MV-4-11 (cell line): ENCODE data around the gene RDH14.

Source experiments
- DNase-seq: peaks from one replicate; lab custom pipeline; 2025; lab: John Stamatoyannopoulos, UW

The RDH14 gene

DNA sequence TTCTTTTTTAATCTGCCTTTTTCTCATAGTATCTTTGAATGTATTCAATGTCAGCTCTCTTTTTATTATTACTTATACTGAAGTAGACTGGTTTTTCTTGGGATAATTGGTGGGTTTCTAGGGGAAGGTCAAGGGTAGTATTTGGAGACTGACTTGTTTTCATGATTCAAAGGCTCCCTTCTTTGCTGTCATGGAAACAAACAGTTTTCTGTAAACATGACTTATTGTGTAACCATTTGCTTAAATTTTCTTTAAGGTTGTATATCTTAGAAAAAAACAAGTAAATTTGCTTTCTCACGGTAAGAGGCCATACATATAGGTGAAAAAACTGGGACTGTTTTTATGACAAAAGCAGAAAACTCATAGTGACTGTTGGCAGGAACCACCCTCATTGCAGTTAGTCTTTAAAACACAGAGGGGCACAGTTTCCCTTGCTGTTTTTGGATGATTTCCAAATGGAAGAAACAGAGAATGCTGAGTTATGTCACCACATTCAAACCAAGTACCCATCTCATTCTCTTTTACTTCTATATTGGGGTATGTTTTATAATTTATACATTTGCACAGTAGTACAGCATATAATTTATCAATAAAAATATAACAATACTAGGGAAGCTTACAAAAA, 5.8 kb upstream of the RDH14 start:
- DNase-seq = no peak

DNA sequence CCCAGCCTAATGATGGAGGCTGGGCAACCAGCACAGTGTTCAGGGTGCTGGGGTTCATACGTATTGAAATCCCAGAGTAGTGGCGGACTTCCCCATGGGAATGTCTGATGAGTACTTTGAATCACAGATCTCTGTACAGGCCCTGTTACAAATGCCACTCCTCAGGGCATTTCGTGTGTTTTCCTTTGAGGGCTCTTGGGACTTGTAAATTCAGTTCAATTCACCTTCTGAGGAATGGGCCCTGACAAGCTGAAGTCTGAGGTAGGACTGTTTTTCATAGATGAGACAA, 288 bp upstream of the RDH14 start:
- no peak for DNase-seq

DNA sequence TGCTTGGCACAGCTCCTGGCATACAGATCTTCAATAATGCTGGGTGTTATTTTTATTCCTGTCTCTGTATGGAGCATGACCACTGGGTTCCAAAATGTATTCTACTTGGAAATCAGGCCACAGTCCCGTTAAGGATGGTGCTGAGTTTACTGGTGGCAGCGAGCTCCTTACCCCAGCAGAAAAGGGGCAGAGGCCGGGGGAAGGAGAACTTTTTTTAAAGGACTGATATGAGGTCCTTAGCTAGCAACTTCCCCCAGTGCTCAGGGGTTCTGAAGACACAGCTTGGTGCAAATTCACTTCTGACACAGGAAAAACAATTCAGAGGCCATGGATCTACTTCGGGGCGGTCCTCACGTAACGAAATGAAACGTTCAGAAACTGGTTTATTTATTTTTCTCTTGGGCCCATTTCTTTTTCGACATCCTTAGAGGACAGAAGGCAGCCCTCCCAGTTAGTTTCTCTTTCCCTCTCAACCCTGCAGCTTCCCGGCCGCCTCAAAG, 872 bp downstream of the RDH14 start:
- DNase-seq = no peak

DNA sequence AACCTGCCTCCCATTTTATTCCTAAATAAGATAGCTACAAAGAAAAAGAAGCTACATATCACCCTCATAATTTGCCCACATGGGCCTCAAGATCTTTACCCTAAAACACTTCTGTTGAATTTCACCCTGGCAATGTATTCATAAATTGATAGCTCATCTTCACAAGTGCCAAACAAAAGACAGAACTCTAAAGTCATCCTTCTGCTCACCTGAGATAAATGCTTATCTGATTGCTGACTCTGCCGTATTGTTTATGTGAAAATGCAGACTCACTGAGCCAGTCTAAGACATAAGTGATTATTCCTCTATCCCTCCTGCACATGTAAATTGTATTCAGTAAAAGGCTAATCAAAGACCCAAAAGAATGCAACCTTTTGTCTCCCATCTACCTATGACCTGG, 2.0 kb downstream of the RDH14 start:
- no peak for DNase-seq

DNA sequence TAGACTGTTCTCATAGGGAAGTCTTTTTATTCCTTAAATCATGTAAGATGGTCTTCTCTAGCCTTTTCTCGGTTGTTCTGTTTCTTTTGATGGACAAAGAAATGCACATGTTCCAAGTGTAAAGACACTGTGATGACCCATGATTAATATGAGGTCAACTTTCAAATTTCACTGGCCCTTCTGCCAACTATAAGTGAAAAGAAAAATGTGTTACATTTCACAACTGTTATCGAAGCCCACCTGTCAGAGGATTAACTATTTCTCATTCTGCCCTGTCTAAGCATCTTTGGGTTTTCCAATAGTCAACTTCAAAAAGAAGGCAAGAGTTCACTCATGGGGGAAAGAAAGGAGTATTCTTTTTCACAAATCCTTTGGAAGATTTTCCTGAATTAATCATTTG, 3.3 kb downstream of the RDH14 start:
- no peak for DNase-seq

DNA sequence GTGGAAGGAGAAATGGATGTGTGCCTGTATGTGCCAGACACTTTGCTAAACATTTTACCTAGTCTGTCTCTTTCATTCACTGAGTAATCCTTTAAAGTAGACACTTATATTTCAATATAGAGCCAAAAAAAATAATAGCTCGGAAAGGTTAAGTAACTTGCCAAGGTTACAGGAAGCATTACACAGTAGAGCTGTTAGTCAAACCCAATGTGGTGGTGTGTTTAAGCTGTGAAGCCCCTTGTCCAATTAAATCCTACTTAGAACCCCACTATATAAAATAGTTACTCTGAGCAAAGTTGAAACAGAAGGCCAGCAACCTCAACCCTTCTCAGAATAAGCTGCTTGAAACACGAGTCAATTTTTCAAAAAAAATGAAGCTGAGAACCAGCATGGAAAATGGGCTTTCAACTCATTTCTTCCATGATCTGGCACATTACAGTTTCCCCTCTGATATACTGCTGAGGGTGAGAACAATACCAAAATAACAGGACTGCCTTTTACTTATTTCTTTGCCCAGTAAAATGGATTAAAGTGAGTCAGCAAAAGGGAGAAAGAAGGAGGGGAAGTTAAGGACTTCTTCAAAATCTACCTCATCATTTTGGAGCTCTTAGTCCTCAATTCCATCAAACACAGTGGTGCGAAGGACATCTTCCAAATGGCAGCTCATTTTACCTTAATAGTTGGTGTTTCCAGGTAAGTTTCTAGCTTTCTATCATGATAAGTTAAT, 7.9 kb downstream of the RDH14 start:
- no peak for DNase-seq

DNA sequence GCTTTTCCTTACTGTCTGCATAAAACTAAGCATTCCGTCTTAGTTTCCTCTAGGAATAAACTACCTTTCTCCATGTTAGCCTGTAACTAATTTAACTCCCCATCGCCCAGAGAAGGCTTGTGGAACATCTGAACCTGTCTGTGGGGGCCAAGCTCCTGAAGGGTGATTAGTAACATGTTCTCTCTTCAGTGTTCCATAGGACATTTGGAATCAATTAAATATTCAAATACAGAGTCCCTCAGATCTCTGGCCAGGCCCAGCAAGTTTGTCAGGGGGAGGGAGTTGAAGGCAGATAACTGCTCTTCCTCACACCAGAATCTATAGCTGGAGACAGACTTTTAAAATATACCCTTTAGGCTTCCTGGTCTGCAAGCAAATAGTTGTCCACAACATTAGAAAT, 8.8 kb downstream of the RDH14 start:
- DNase-seq = no peak

DNA sequence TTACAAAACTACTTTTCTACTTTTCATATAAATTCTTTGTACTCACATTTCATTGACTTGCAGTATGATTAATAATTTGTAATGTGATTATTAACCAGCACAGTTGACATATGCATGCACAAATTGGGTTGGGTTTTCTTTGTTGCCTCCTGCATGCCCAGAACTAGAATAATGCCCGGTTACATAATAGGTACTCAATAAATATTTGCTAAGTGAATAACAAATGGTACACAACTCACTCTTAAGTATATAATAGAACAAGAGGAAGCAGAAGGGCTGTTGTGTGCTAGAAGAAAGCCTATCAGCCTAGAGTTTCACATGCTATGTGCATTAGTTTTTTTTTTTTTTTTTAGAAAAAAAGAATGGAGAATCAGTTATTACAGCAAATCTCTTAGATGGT, 9.3 kb downstream of the RDH14 start:
- DNase-seq = no peak

DNA sequence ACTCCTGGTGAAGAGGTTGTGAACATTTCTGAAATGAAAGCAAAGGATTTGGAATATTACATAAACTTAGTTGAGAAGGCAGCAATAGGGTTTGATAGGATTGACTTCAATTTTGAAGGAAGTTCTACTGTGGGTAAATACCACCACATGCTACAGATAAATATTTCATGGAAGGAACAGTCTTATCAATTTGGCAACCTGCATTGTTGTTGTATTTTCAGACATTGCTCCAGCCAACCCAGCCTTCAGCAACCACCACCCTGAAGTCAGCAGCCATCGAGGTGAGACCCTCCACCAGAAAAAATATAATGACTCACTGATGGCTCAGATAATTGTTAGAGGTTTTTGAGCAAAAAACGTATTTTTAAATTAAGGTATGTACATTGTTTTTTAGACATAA, 10.0 kb downstream of the RDH14 start:
- DNase-seq = no peak

DNA sequence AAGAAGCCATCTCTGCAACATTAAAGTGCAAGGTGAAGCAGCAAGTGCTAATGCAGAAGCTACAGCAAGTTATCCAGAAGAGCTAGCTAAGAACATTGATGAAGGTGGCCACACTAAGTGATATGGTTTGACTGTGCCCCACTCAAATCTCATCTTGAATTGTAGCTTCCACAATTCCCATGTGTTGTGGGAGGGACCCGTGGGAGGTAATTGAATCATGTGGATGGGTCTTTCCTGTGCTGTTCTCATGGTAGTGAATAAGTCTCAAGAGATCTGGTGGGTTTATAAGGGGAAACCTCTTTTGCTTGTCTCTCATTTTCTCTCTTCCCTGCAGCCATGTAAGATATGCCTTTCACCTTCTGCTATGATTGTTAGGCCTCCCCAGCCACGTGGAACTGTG, 11.4 kb downstream of the RDH14 start:
- DNase-seq = no peak

DNA sequence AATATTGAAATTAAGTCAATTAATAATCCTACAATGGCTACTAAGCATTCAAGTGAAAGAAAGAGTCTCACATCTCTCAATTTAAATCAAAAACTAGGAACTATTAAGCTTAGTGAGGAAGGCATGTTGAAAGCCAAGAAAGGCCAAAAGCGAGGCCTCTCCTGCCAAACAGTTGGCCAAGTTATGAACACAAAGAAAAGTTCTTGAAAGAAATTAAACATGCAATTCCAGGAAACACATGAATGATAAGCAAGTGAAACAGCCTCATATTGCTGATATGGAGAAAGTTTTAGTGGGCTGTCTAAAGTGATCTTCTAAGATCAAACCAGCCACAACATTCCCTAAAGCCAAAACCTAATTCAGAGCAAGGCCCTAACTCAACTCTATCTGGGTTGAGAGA, 11.8 kb downstream of the RDH14 start:
- no peak for DNase-seq

DNA sequence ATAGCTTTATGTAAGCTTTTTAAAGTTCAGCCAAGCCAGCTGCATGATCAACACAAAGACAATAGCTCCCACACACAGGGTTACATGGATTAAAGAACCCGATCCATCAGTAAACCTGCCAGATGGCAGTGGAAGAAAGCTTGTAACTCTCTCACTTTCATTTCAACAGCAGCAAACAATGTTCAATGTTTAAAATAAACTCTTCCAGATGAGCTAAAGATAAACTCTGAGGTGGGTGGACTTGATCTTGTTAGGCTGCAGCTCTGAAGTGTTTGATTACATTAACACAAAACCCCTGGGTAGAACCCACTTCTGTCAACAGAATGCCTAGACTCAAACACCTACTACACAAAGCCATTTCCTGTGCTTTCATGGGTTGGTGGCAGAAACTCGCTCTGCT, 13.9 kb downstream of the RDH14 start:
- DNase-seq = no peak

DNA sequence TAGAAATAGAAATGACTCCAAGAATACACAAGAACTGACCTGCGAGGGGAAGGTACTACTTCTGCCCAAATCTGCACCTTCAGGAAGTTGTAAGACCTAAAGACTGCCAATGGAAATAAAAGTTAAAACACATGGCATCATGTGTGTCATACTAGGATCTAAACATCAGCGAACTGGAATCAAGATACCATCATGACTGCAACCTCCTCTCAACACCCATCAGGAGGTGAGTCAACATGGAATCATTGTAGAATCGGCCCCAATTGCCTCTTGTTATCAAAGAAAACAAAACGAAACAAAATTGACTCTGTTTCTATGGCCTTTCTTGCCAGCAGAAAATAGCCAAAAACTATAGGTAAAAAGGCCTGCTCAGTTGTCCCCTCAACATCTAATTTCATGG, 15.1 kb downstream of the RDH14 start:
- no peak for DNase-seq

DNA sequence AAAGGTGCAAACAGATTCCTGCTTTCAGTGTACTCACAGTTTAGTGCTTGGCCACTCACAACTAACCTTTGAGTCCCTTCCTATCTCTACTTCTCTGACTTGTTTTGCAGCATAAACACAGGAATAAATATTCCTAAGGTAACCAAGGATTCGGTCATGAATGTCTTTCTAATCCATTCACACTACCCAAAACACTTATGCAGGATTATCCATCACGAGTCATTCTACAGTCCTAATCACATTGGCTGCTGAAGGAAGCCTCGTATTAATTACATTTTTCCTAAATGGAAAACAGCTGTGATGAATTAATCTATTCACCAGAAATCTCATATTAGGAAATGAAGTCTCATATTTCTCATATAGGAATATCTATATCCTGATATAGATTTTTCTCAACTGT, 16.3 kb downstream of the RDH14 start:
- DNase-seq = no peak

DNA sequence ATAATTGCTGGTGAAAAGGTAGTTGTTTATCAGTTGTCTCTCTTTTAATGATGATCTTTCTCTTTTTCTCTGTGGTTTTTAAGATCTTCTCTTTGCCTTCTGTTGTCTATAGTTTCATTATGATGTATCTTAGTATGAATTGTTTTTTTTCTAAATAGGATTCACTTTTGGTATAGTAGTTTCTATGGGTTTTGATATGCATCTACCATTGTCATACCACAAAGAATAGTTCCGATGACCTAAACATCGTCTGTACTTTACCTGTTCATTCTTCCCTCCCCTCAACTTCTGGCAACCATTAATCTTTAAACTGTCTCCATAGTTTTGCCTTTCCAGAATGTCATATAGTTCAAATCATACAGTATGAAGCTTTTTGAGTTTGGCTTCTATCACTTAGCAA, 19.6 kb downstream of the RDH14 start:
- no peak for DNase-seq

DNA sequence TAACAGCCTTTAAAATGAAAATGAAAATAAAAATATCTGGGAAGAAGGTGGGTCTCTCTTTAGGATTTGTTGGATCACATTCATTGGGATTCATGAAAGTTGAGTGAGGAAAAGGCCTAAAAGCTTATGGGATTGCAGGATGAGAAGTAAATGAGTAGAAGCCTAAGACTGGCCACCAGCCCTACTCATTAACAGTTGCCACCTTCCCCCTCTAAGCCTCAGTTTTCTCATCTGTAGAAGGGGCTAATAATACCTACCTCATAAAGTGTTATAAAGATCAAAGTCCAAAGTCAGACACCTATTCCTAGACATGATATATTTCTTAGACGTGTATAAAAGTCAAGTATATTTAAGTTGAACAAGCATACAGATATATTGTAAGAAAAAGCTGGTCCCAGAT, 23.8 kb downstream of the RDH14 start:
- no peak for DNase-seq

DNA sequence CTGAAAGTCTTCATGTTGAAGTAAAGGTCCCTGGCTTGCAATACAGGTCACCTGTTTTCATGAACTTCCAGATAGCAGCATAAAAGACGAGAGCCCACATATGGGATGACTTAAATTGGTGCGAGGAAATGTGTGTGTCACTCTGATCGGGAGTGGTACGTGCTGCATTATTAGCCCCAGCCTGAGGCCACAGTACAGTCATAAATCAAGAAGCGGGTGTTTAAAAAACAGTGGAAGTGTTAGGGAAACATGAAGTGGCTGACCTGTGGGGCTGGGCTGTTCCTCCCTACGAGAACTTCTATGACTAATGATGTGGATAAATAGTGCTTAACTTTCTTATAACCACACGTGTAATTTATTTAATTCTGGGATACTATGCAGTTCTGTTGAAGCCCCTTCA, 24.4 kb downstream of the RDH14 start:
- no peak for DNase-seq

DNA sequence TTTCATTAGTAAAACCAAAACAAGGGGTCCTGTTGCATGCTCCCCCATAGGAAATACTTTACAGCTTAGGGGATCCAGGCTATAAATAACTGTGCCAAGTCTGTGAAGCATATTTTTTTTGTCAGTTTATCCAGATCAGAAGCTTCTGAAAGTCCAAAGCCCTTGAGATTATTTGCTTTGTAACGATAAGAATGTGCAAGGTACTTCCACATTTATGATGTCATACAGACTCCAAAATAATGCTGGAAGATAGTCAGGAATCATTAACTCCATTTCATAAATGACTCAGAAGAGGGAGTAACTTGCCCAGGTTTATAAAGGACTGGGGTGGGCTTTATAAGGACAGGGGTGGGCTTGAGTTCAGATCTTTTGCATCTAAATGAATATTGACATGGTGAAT, 29.3 kb downstream of the RDH14 start:
- no peak for DNase-seq

DNA sequence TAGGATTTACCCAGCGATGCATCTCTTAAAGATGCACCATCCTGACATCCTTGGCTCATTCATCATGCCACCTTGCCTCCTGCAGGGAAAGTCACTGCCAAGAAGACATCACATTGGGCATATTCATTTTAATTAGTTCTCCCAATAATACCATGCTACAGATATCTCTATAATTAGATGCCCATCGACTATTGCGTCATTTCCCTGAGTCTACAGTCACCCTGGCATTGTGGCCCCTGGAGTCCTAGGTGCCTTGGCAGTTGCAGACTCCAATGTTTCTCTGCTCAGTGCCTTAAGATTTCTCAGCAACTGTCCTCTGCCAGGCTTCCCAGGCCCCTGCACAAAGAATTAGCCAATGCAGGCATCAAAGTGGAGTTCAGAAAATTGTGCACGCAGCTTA, 32.6 kb downstream of the RDH14 start:
- no peak for DNase-seq

DNA sequence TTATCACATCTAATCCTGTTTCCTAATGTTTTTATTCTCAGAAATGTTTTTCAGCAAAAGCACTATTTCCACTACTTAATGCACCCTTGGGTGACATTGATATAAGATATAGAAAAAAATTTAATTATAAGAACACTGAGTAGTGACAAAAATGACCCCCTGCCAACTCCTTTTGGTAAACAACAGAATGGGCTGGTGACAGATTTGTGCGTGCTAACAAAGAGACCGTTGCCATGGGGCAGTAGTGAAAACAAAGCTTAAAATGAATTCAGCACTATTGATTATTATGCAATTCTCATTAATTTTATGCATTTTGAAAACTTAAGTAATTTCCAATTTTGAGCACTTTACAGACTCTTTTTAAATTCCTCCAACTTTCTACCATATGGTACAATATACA, 33.1 kb downstream of the RDH14 start:
- no peak for DNase-seq

DNA sequence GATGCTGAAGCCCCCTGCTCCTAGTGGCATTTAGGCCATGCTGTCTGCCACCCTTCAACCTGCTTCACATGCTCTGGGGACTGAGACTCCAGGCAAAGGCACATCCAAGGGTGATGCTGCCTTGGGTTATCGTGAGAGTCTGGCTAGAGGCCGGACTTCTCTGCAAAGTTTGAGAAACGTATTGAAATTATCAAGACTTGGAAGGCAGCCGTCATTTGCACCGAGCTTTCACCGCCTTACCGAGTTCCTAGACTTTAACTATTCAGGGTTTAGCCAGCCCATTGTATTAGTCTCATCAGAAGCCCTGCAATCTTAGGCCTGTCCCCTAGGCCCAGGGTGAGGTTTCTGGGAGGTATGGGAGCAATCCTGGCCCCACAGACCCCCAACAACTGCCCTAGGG, 34.0 kb downstream of the RDH14 start:
- no peak for DNase-seq

DNA sequence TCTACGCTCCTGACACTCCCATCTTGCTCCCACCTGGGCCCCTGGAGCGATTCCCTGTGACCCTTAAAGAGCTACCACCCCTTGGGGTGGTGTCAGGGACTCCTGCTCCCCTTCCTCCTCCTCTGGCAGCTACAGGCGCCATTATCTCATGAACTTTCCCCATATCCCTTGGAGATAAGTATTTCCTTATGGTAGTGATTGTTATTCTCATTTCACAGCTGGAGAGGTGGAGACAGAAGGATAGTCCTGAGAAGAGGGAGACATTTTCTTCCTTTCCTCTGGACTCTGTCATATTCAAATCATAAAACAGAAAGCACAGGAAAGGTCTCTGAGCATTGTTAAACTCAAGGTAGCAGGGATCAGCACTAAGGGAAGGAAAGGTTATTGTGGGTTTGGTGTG, 34.6 kb downstream of the RDH14 start:
- DNase-seq = no peak

DNA sequence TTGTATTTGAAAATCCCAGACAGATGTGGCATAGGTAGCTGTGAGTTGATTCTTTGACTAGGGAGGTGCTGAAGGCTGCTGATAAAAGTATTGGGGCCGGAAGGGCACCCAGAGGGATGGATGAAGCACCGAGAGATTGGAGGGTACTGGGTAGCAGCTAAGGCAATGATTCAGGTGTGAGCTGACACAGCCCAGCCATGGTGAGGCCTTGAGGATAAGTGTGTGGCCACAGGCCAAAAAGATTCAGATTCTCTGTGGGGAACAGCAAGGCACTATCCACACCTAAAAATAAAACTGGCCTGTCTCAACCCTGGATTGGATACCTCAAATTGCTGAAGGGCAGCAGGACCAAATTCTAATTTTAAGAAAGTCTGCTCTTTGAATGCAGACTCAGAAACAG, 35.2 kb downstream of the RDH14 start:
- no peak for DNase-seq

DNA sequence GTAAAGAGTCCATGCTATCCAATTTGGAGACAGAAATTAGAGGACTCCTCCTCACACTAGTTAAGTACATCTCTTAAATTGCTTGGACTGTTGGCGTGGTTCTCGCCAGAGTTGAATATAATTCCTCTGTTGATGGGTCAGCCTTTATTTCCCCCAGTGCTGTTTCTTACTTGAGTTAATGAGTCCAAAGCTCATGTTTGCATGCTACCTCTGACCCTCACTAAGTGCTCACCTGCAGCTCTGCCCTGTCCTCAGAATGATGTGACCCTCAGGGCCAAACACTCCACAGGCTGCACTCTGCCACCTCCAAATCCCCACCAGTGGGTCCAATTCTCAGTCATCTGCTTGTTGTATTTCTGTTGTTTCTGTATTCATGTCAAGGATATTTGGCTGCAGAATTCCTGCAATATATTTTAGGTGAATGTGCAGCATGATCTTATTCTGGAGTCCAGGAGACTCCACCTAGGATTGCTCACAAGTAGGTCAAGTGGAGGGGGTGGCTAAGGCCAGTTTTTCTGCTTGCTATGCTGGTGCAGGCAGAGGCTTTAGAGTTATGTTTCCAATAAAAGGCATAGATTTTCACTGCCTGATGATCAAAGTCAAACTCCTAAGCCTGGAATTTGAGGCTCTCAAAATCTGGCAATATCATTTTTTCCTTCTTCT, 37.8 kb downstream of the RDH14 start:
- DNase-seq = no peak
